Measurements from ENCODE around the gene ADGRG3. TPM values are rescaled to one million over a fixed set of nuclear protein-coding genes. Genes with fewer than 3 reads are reported as not detected.
A peak's percentile ranks its signal among the peaks of the same experiment; 100 is the strongest.

ADGRG3 gene
- total and polyA plus RNA-seq, 2 of the 13 experiments (the other 11 are each of a cell fraction or from before 2014, with no cell fraction given): 2.7 to 11.8 TPM

- TF ChIP-seq FOXJ3 (CRISPR knock-in tag; IDR thresholded peaks at IDR 0.05; ENCODE audit: borderline replicate concordance) (peak; percentile 88; the same call in 1 of the 2 replicates), IRF2 (CRISPR knock-in tag; IDR thresholded peaks at IDR 0.05) (peak; percentile 44; the same call in 1 of the 2 replicates), MYPOP (CRISPR knock-in tag; IDR thresholded peaks at IDR 0.05) (no peak), SOX13 (IDR thresholded peaks at IDR 0.05) (no peak), SOX13 (CRISPR knock-in tag; conservative IDR thresholded peaks at IDR 0.05 in 1 of 2, IDR thresholded peaks at IDR 0.05 in 1 of 2) (peak in 1 of 2 experiments; percentile 74; a peak in 2 of 4 replicates), NFATC3 (CRISPR knock-in tag; IDR thresholded peaks at IDR 0.05) (no peak), JARID2 (CRISPR knock-in tag; IDR thresholded peaks at IDR 0.05; ENCODE audit: insufficient replicate concordance) (no peak), IKZF5 (CRISPR knock-in tag; IDR thresholded peaks at IDR 0.05) (0 out of 2 replicates have a peak, but pooled peaks have one; percentile 47), ZGPAT (CRISPR knock-in tag; IDR thresholded peaks at IDR 0.05) (peak; percentile 76), FOXK1 (CRISPR knock-in tag; IDR thresholded peaks at IDR 0.05; ENCODE audit: borderline replicate concordance, low read depth) (peak; percentile 49; the same call in 1 of the 2 replicates), FOXP1 (IDR thresholded peaks at IDR 0.05) (no peak), FOXP1 (CRISPR knock-in tag; IDR thresholded peaks at IDR 0.05) (peak; percentile 44; the same call in 1 of the 2 replicates), SALL1 (CRISPR knock-in tag; IDR thresholded peaks at IDR 0.05) (peak; percentile 90), HNF4G (IDR thresholded peaks at IDR 0.05; ENCODE audit: borderline replicate concordance, low read depth, low read length) (peak; percentile 94), HNF4G (CRISPR knock-in tag; IDR thresholded peaks at IDR 0.05; ENCODE audit: borderline replicate concordance, low read depth) (no peak), GLMP (CRISPR knock-in tag; IDR thresholded peaks at IDR 0.05; ENCODE audit: borderline replicate concordance) (no peak), THAP11 (CRISPR knock-in tag; IDR thresholded peaks at IDR 0.05) (peak; percentile 67), ZBTB7A (CRISPR knock-in tag; IDR thresholded peaks at IDR 0.05) (peak; percentile 39; the same call in 1 of the 2 replicates), TEF (CRISPR knock-in tag; IDR thresholded peaks at IDR 0.05) (no peak), ZNF644 (CRISPR knock-in tag; IDR thresholded peaks at IDR 0.05; ENCODE audit: low read depth) (peak; percentile 78), NR2C2 (CRISPR knock-in tag; IDR thresholded peaks at IDR 0.05; ENCODE audit: borderline replicate concordance) (no peak), CREM (IDR thresholded peaks at IDR 0.05) (peak; percentile 37; the same call in 1 of the 2 replicates), CREM (CRISPR knock-in tag; IDR thresholded peaks at IDR 0.05) (no peak), JUND (CRISPR knock-in tag; IDR thresholded peaks at IDR 0.05) (no peak), HDAC2 (CRISPR knock-in tag; IDR thresholded peaks at IDR 0.05) (peak; percentile 76; the same call in 1 of the 2 replicates), TFE3 (CRISPR knock-in tag; IDR thresholded peaks at IDR 0.05) (peak; percentile 25; the same call in 1 of the 2 replicates)
Observed at GRCh38 chr16:57709663-57710062, 41.6 kb downstream of the ADGRG3 start (continued).

Data from HepG2 (cell line).